T-helper 1 cell treated with Interleukin-12 subunit alpha and Interleukin-12 subunit beta and Interleukin-4 antibody, amounts not matched to agents 30 μg/mL and 1 μg/mL, for 36 hours (primary cell): ENCODE data around the gene TOGARAM2.

Source experiments
- H3K27ac Mint-ChIP-seq: one replicate; pipeline ENCODE4 v1.8.0; 2021; ENCODE audit warnings: mild to moderate bottlenecking, mixed read lengths
- H3K27me3 Mint-ChIP-seq: one replicate; pipeline ENCODE4 v1.8.0; 2021; ENCODE audit warnings: low read depth, mixed read lengths
- H3K36me3 Mint-ChIP-seq: one replicate; pipeline ENCODE4 v1.8.0; 2021; ENCODE audit warnings: low read depth, mixed read lengths
- H3K4me1 Mint-ChIP-seq: one replicate; pipeline ENCODE4 v1.8.0; 2021; ENCODE audit warnings: low read depth, mixed read lengths
- H3K4me3 Mint-ChIP-seq: one replicate; pipeline ENCODE4 v1.8.0; 2021; ENCODE audit warnings: mild to moderate bottlenecking, moderate library complexity, mixed read lengths
- H3K9me3 Mint-ChIP-seq: one replicate; pipeline ENCODE4 v1.8.0; 2021; ENCODE audit warnings: mixed read lengths

The TOGARAM2 gene

GRCh38 chr2:29059624-29060023 lies 78.5 kb downstream of the TOGARAM2 start:
- Mint-ChIP-seq H3K27me3 (no peaks in the 10 kb centered on the region), H3K36me3 (no peaks in the 10 kb centered on the region), H3K4me1 (peaks cover 3% of the 10 kb centered on the region), H3K9me3 (no peaks in the 10 kb centered on the region), H3K27ac (no peak overlapping the region), H3K4me3 (no peak overlapping the region)

GRCh38 chr2:29060441-29060840 lies 79.3 kb downstream of the TOGARAM2 start:
- peaks cover 3% of the 10 kb centered on the region for H3K4me1 Mint-ChIP-seq
- H3K4me3 Mint-ChIP-seq = no peak overlapping the region
- H3K36me3 Mint-ChIP-seq = no peaks in the 10 kb centered on the region
- H3K9me3 Mint-ChIP-seq = no peaks in the 10 kb centered on the region
- H3K27ac Mint-ChIP-seq = no peak overlapping the region
- H3K27me3 Mint-ChIP-seq = no peaks in the 10 kb centered on the region

GRCh38 chr2:29061176-29061575 lies 80.1 kb downstream of the TOGARAM2 start:
- Mint-ChIP-seq H3K36me3 (no peaks in the 10 kb centered on the region), H3K27ac (no peak overlapping the region), H3K4me3 (no peak overlapping the region), H3K9me3 (no peaks in the 10 kb centered on the region), H3K27me3 (no peaks in the 10 kb centered on the region), H3K4me1 (peaks cover 3% of the 10 kb centered on the region)

GRCh38 chr2:29061616-29062015 lies 80.5 kb downstream of the TOGARAM2 start:
- Mint-ChIP-seq H3K4me3 (no peak overlapping the region), H3K27me3 (no peaks in the 10 kb centered on the region)

GRCh38 chr2:29062371-29062770 lies 81.3 kb downstream of the TOGARAM2 start:
- Mint-ChIP-seq H3K4me3 (no peak overlapping the region), H3K27me3 (no peaks in the 10 kb centered on the region), H3K27ac (no peak overlapping the region), H3K36me3 (no peaks in the 10 kb centered on the region), H3K4me1 (peaks cover 3% of the 10 kb centered on the region), H3K9me3 (no peaks in the 10 kb centered on the region)

More at GRCh38 chr2:29061616-29062015, 80.5 kb downstream of the TOGARAM2 start:
- Mint-ChIP-seq H3K9me3 (no peaks in the 10 kb centered on the region), H3K27ac (no peak overlapping the region), H3K36me3 (no peaks in the 10 kb centered on the region), H3K4me1 (peaks cover 3% of the 10 kb centered on the region)

- Mint-ChIP-seq H3K27me3 (no peaks in the 10 kb centered on the region), H3K36me3 (no peaks in the 10 kb centered on the region), H3K27ac (no peak overlapping the region), H3K9me3 (no peaks in the 10 kb centered on the region), H3K4me1 (peaks cover 3% of the 10 kb centered on the region), H3K4me3 (no peak overlapping the region)
Observed at GRCh38 chr2:29063056-29063455, 82.0 kb downstream of the TOGARAM2 start.

- Mint-ChIP-seq H3K4me1 (peaks cover 3% of the 10 kb centered on the region), H3K4me3 (no peak overlapping the region), H3K27ac (no peak overlapping the region), H3K9me3 (no peaks in the 10 kb centered on the region), H3K27me3 (no peaks in the 10 kb centered on the region), H3K36me3 (no peaks in the 10 kb centered on the region)
Observed at GRCh38 chr2:29063646-29064345, 82.7 kb downstream of the TOGARAM2 start.

GRCh38 chr2:29064346-29064715 lies 83.2 kb downstream of the TOGARAM2 start:
- Mint-ChIP-seq H3K9me3 (no peaks in the 10 kb centered on the region), H3K4me3 (no peak overlapping the region), H3K27me3 (no peaks in the 10 kb centered on the region), H3K27ac (no peak overlapping the region), H3K4me1 (peaks cover 3% of the 10 kb centered on the region), H3K36me3 (no peaks in the 10 kb centered on the region)

GRCh38 chr2:29064746-29065067 lies 83.6 kb downstream of the TOGARAM2 start:
- Mint-ChIP-seq H3K4me1 (no peaks in the 10 kb centered on the region), H3K36me3 (no peaks in the 10 kb centered on the region), H3K9me3 (no peaks in the 10 kb centered on the region), H3K27ac (no peak overlapping the region), H3K4me3 (no peak overlapping the region), H3K27me3 (no peaks in the 10 kb centered on the region)

- H3K9me3 Mint-ChIP-seq = no peaks in the 10 kb centered on the region
- no peaks in the 10 kb centered on the region for H3K27me3 Mint-ChIP-seq
- no peaks in the 10 kb centered on the region for H3K4me1 Mint-ChIP-seq
Observed at GRCh38 chr2:29065068-29065811, 84.1 kb downstream of the TOGARAM2 start.

GRCh38 chr2:29066271-29066860 lies 85.3 kb downstream of the TOGARAM2 start:
- Mint-ChIP-seq H3K27me3 (no peaks in the 10 kb centered on the region), H3K4me3 (no peak overlapping the region), H3K9me3 (no peaks in the 10 kb centered on the region), H3K4me1 (no peaks in the 10 kb centered on the region), H3K36me3 (no peaks in the 10 kb centered on the region), H3K27ac (no peak overlapping the region)

More at GRCh38 chr2:29065068-29065811, 84.1 kb downstream of the TOGARAM2 start:
- no peak overlapping the region for H3K4me3 Mint-ChIP-seq
- no peak overlapping the region for H3K27ac Mint-ChIP-seq
- no peaks in the 10 kb centered on the region for H3K36me3 Mint-ChIP-seq

- Mint-ChIP-seq H3K27me3 (no peaks in the 10 kb centered on the region), H3K27ac (no peak overlapping the region), H3K36me3 (no peaks in the 10 kb centered on the region), H3K4me1 (no peaks in the 10 kb centered on the region), H3K4me3 (no peak overlapping the region), H3K9me3 (no peaks in the 10 kb centered on the region)
Observed at GRCh38 chr2:29066997-29067605, 86.0 kb downstream of the TOGARAM2 start.

- Mint-ChIP-seq H3K9me3 (no peaks in the 10 kb centered on the region), H3K4me3 (no peak overlapping the region), H3K27ac (no peak overlapping the region), H3K4me1 (no peaks in the 10 kb centered on the region), H3K36me3 (no peaks in the 10 kb centered on the region), H3K27me3 (no peaks in the 10 kb centered on the region)
Observed at GRCh38 chr2:29068513-29068912, 87.4 kb downstream of the TOGARAM2 start.

- H3K27me3 Mint-ChIP-seq = no peaks in the 10 kb centered on the region
- H3K9me3 Mint-ChIP-seq = no peaks in the 10 kb centered on the region
- no peaks in the 10 kb centered on the region for H3K36me3 Mint-ChIP-seq
- H3K27ac Mint-ChIP-seq = no peak overlapping the region
- no peak overlapping the region for H3K4me3 Mint-ChIP-seq
- H3K4me1 Mint-ChIP-seq = no peaks in the 10 kb centered on the region
Observed at GRCh38 chr2:29070526-29070925, 89.4 kb downstream of the TOGARAM2 start.
